ENCODE measurements around the gene PLA1A. TPM values are rescaled to one million over a fixed set of nuclear protein-coding genes. Genes with fewer than 3 reads are reported as not detected.

The PLA1A gene
- total RNA-seq, 2 experiments from 2014 or later, result 0.19 TPM; not detected in 1

DNA sequence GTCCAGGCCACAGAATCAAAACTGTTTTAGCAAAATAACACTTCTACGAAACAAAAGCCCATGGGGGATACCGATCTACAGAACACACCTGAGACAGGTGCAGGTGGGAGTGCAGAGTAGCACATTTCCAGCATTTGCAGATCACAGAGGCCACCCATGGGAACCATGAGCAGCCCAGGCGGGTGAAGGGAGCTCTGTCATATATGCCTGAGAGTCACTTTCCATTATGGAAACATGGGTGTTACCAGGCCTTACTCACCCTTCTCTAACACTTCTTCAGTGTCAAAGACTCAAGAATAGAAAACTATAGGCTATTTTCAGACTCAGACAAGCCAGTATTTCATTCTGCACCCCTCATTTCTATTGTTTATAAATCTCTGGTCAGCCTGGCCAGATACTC, 3.5 kb downstream of the PLA1A start:
- ATAC-seq (ENCODE audit: low read depth), result no peak
- no peak overlapping the region for H3K4me3 Mint-ChIP-seq

DNA sequence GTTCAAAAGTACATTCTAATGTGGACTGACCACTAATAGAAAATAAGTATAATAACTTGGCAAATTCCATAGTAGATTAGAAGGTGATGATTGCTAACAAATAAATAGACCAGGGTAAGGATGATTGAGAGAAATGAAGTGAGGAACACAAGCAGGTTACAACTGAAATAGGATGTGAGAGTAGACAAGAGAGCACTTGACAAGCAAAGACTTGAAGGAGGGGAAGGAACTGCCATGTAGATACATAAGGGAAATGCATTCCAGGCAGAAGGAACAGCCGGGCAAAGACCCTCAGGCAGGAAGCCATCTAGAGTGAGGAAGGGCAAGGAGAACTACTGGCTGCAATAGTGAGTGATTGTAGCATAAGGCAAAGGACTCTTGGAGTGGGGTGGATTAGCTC, 5.0 kb downstream of the PLA1A start:
- Mint-ChIP-seq H3K4me3 (no peak overlapping the region), H3K9me3 (no peaks in the 10 kb centered on the region), H3K36me3 (no peaks in the 10 kb centered on the region), H3K27ac (no peak overlapping the region), H3K4me1 (peaks cover 26% of the 10 kb centered on the region), H3K27me3 (peaks cover 7% of the 10 kb centered on the region)
- POLR2A ChIA-PET, result no interaction called here
- DNase-seq (no peak), ATAC-seq (ENCODE audit: low read depth) (no peak)

More for the DNA sequence above, 3.5 kb downstream of the PLA1A start:
- POLR2A ChIA-PET, result interaction anchor here (1.8 kb wide), 1 partner anchor 21 kb away, joined by 6 read pairs; the partner anchor contains the start of gene ADPRH
- Mint-ChIP-seq H3K4me1 (peaks cover 34% of the 10 kb centered on the region), H3K27ac (no peak overlapping the region), H3K9me3 (no peaks in the 10 kb centered on the region), H3K27me3 (peaks cover 2% of the 10 kb centered on the region), H3K36me3 (no peaks in the 10 kb centered on the region)
- no peak for DNase-seq

- Mint-ChIP-seq H3K27me3 (peaks cover 18% of the 10 kb centered on the region), H3K27ac (no peak overlapping the region), H3K36me3 (no peaks in the 10 kb centered on the region), H3K4me1 (peaks cover 15% of the 10 kb centered on the region), H3K9me3 (no peaks in the 10 kb centered on the region), H3K4me3 (no peak overlapping the region)
- no peak for DNase-seq
- ATAC-seq (ENCODE audit: low read depth), result no peak
- POLR2A ChIA-PET, result no interaction called here
Measured at GRCh38 chr3:119604878-119605277, 7.2 kb downstream of the PLA1A start.

DNA sequence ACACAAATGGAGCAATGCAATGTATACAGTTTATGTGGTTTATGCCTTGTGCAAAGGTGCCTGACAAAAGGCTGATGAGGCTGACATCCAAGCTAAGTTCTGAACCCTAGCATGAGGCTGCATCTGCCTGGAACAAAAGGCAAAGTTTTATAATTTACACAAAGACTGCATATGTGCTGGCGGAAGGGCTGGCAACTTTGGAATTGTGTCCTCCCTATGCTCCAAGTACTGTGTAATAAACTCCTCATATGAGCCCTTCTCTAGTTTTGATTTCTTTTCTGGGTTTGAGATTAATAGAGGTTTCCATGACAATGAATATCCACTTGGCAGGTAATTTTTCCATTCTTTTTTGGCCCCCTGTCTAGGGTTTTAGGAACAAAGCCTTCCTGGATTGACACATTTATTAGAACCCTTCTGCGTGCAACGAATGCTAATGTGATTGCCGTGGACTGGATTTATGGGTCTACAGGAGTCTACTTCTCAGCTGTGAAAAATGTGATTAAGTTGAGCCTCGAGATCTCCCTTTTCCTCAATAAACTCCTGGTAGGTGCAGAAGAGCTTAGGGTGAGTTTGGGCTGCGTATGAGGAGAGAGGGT, 10.8 kb downstream of the PLA1A start:
- POLR2A ChIA-PET, result no interaction called here
- no peak overlapping the region for H3K27ac Mint-ChIP-seq

DNA sequence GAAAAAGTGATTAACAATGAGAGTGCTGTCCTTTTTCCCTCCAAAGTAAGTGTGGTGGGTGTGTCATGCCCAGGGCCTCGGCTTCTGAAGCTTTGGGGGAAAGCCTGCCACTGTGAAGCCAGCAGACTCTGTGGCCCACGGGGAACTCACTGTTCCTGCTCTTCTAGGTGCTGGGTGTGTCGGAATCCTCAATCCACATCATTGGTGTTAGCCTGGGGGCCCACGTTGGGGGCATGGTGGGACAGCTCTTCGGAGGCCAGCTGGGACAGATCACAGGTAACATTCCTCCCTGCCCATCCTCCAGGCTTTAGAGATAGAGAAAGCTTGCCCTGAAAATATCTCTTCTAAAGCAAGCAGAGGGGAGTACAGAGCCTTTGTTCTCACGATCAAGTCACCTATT, 11.6 kb downstream of the PLA1A start:
- no peak overlapping the region for H3K4me3 Mint-ChIP-seq
- no peaks in the 10 kb centered on the region for H3K9me3 Mint-ChIP-seq
- DNase-seq (no peak), ATAC-seq (ENCODE audit: low read depth) (no peak)
- H3K36me3 Mint-ChIP-seq, result no peaks in the 10 kb centered on the region
- H3K27me3 Mint-ChIP-seq, result peaks cover 29% of the 10 kb centered on the region
- POLR2A ChIA-PET, result no interaction called here
- peaks cover 7% of the 10 kb centered on the region for H3K4me1 Mint-ChIP-seq
- no peak overlapping the region for H3K27ac Mint-ChIP-seq

More for the DNA sequence above, 10.8 kb downstream of the PLA1A start:
- Mint-ChIP-seq H3K36me3 (no peaks in the 10 kb centered on the region), H3K9me3 (no peaks in the 10 kb centered on the region), H3K4me1 (peaks cover 8% of the 10 kb centered on the region), H3K27me3 (peaks cover 29% of the 10 kb centered on the region), H3K4me3 (no peak overlapping the region)
- ATAC-seq (ENCODE audit: low read depth), result no peak
- no peak for DNase-seq

- peaks cover 30% of the 10 kb centered on the region for H3K27me3 Mint-ChIP-seq
- H3K27ac Mint-ChIP-seq, result no peak overlapping the region
- DNase-seq (no peak), ATAC-seq (ENCODE audit: low read depth) (no peak)
- no peaks in the 10 kb centered on the region for H3K9me3 Mint-ChIP-seq
- no peaks in the 10 kb centered on the region for H3K36me3 Mint-ChIP-seq
- no peak overlapping the region for H3K4me3 Mint-ChIP-seq
- POLR2A ChIA-PET, result no interaction called here
- peaks cover 1% of the 10 kb centered on the region for H3K4me1 Mint-ChIP-seq
Measured at GRCh38 chr3:119611664-119612063, 14.0 kb downstream of the PLA1A start.

DNA sequence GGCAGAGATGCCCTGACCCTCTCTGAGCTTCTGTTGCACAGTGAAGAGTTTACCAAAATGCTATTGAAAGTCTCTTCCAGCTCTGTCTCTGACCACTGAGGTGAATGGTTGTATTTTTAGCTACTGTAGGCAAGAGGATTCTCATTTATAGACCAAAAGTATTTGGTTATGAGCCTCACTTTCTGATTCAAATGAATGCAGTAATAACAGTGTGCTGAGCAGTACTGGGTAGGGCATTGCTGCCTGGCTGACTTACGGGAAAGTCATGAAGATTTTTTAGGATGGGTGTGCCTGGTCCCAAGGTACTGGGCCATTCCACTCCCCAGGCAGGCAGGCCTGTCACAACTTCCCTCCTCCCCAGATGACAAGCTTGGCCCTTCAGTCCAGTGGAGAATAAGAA, 15.5 kb downstream of the PLA1A start:
- Mint-ChIP-seq H3K36me3 (no peaks in the 10 kb centered on the region), H3K27me3 (peaks cover 27% of the 10 kb centered on the region), H3K4me3 (no peak overlapping the region), H3K4me1 (no peaks in the 10 kb centered on the region), H3K9me3 (no peaks in the 10 kb centered on the region), H3K27ac (no peak overlapping the region)
- DNase-seq, result no peak
- POLR2A ChIA-PET, result no interaction called here
- ATAC-seq (ENCODE audit: low read depth), result no peak

DNA sequence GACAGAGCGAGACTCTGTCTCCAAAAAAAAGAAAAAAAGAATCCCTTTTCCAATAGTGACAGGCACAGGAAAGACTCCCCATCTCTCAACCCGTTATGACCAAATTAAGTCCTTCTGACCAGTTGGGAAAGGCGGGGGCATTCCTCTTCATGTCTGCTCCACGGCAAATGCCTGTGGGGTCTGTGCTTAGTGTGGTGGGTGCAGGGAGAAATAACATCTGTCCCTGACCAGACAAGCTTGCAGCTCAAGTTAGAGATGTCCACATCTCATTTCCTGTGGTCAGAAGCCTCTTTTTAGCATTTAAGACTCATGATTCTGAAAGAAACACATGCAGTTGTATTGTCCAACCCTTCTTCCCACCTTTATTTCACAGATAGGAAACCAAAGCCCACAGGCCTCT, 16.2 kb downstream of the PLA1A start:
- DNase-seq, result no peak
- ATAC-seq (ENCODE audit: low read depth), result no peak
- POLR2A ChIA-PET, result no interaction called here
- no peaks in the 10 kb centered on the region for H3K9me3 Mint-ChIP-seq
- no peak overlapping the region for H3K4me3 Mint-ChIP-seq
- no peaks in the 10 kb centered on the region for H3K36me3 Mint-ChIP-seq
- peaks cover 32% of the 10 kb centered on the region for H3K27me3 Mint-ChIP-seq
- H3K4me1 Mint-ChIP-seq, result no peaks in the 10 kb centered on the region
- no peak overlapping the region for H3K27ac Mint-ChIP-seq

GRCh38 chr3:119616056-119616455, 18.4 kb downstream of the PLA1A start:
- ATAC-seq (ENCODE audit: low read depth) (no peak), DNase-seq (no peak)
- no peaks in the 10 kb centered on the region for H3K4me1 Mint-ChIP-seq
- no peaks in the 10 kb centered on the region for H3K9me3 Mint-ChIP-seq
- peaks cover 31% of the 10 kb centered on the region for H3K27me3 Mint-ChIP-seq
- POLR2A ChIA-PET, result no interaction called here
- no peak overlapping the region for H3K4me3 Mint-ChIP-seq
- no peaks in the 10 kb centered on the region for H3K36me3 Mint-ChIP-seq
- no peak overlapping the region for H3K27ac Mint-ChIP-seq

GRCh38 chr3:119619094-119619493, 21.4 kb downstream of the PLA1A start:
- Mint-ChIP-seq H3K9me3 (no peaks in the 10 kb centered on the region), H3K27ac (no peak overlapping the region), H3K4me1 (no peaks in the 10 kb centered on the region), H3K36me3 (no peaks in the 10 kb centered on the region), H3K4me3 (no peak overlapping the region), H3K27me3 (peaks cover 26% of the 10 kb centered on the region)
- DNase-seq (no peak), ATAC-seq (ENCODE audit: low read depth) (no peak)
- POLR2A ChIA-PET, result no interaction called here

- POLR2A ChIA-PET, result no interaction called here
- ATAC-seq (ENCODE audit: low read depth) (no peak), DNase-seq (no peak)
- Mint-ChIP-seq H3K27ac (no peak overlapping the region), H3K4me1 (no peaks in the 10 kb centered on the region), H3K36me3 (no peaks in the 10 kb centered on the region), H3K27me3 (peaks cover 26% of the 10 kb centered on the region), H3K4me3 (no peak overlapping the region), H3K9me3 (no peaks in the 10 kb centered on the region)
Measured at GRCh38 chr3:119620899-119621298, 23.2 kb downstream of the PLA1A start.

GRCh38 chr3:119624002-119624720, 26.5 kb downstream of the PLA1A start:
- POLR2A ChIA-PET, result no interaction called here
- peaks cover 1% of the 10 kb centered on the region for H3K36me3 Mint-ChIP-seq
- H3K4me1 Mint-ChIP-seq, result peaks cover 22% of the 10 kb centered on the region
- ATAC-seq (ENCODE audit: low read depth) (no peak), DNase-seq (no peak)
- no peak overlapping the region for H3K27ac Mint-ChIP-seq
- peaks cover 14% of the 10 kb centered on the region for H3K27me3 Mint-ChIP-seq
- H3K9me3 Mint-ChIP-seq, result no peaks in the 10 kb centered on the region
- no peak overlapping the region for H3K4me3 Mint-ChIP-seq

GRCh38 chr3:119625451-119626153, 27.9 kb downstream of the PLA1A start:
- POLR2A ChIA-PET, result no interaction called here
- no peak for DNase-seq
- Mint-ChIP-seq H3K4me1 (peaks cover 22% of the 10 kb centered on the region), H3K4me3 (no peak overlapping the region), H3K27me3 (peaks cover 9% of the 10 kb centered on the region), H3K27ac (no peak overlapping the region), H3K9me3 (no peaks in the 10 kb centered on the region), H3K36me3 (peaks cover 1% of the 10 kb centered on the region)
- no peak for ATAC-seq (ENCODE audit: low read depth)

DNA sequence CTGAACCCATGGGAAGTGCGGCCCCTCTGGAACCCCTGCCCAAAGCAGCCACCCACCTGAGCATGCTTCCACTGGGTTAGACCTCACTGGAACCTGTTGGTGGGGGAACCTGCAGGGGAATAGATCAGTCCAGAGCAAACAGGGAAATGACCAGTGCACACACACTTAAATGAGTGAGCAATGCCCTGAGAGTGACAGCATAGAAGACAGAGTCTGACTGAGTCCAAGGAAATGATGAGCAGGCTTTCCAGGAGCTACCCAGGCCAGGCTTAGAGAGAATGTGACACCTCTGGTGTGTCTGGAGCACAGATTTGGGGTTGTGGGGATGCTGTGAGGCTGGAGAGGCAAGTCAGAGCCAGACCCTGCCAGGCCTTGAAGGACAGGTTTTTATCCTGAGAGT, 28.5 kb downstream of the PLA1A start:
- Mint-ChIP-seq H3K27me3 (peaks cover 6% of the 10 kb centered on the region), H3K27ac (peak overlapping the region; percentile 18), H3K4me3 (peak overlapping the region; percentile 14), H3K9me3 (no peaks in the 10 kb centered on the region), H3K36me3 (peaks cover 1% of the 10 kb centered on the region), H3K4me1 (peaks cover 22% of the 10 kb centered on the region)
- DNase-seq (no peak), ATAC-seq (ENCODE audit: low read depth) (no peak)
- POLR2A ChIA-PET, result no interaction called here
